A549 treated with dexamethasone at 1 μM for 4 hours (cell line): Measurements from ENCODE around the gene MRAP2. TPM values are rescaled to one million over a fixed set of nuclear protein-coding genes. Genes with fewer than 3 reads are reported as not detected.

ENCODE experiments used
- total RNA-seq: library from RNA; stranded (reverse); fragments of 200-300 nt; extraction: Qiagen RNA extraction; gene quantifications from 5 replicates; pipeline ENCODE4 v1.2.3, GENCODE V29; 2022

MRAP2 gene, protein sequence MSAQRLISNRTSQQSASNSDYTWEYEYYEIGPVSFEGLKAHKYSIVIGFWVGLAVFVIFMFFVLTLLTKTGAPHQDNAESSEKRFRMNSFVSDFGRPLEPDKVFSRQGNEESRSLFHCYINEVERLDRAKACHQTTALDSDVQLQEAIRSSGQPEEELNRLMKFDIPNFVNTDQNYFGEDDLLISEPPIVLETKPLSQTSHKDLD
- total RNA-seq = 1.0 to 1.9 TPM (median 1.5 TPM) in 5 replicates

DNA sequence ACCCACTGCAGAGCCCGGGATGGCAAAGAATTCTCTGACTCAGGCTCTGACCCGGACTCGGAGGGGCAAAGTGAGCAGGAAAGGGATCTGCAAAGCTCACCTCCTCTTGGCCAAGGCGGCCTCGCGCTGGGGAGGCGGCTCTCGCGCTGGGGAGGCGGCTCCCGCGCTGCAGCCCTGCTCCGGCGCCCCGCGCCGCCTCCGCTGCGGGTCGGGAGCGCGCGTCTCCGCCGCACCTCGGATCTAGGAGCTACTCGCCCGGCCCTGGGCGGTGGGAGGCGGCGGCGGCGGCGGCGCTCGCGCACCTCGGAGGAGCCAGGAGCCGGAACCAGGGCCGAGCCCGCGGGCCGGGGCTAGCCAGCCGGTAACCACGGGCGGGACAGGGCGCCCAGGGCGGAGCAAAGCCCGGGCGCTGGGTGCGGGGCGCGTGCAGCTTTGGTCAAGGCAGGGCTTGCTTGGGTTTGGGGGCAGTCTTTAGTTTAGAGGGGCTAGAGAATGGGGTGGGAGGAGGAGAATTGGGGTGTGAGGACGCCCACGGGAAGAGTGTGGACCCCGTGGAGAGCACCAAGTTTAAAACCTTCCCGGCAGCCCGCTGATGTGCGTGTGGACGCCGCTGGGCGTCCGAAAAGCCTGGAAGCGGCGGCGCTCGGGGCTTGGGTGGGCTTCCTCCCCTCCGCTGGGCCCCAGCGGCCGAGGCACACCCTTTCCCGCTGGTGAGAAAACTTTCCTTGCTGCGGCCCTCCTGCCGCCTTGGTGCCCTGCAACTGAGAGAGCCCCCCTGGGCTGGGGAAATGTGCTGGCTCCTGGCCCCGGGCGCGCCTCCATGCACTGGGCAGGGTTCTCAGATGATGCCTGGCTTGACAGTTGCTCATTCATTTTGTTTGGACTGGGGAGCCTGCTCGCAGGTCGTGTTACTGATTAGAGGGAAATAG is at the start of gene MRAP2:
TSS of gene MRAP2 (plus strand) at position 250 of the 929 bp plus-strand sequence. CDS start 21,547 bp downstream, outside the sequence.

Other genes with a start within 250 kb of the MRAP2 start
- gene RIPPLY2, start 180.4 kb upstream of the MRAP2 start, total RNA-seq = 0.31 to 0.49 TPM (median 0.39 TPM) in 4 of 5 replicates, not detected in the other
- gene CYB5R4, start 174.1 kb upstream of the MRAP2 start, total RNA-seq = 20.3 to 23.6 TPM (median 21.6 TPM) in 5 replicates
- gene CEP162, start 193.9 kb downstream of the MRAP2 start, total RNA-seq = 1.4 to 2.4 TPM (median 1.7 TPM) in 5 replicates